GM18505 (cell line): ENCODE results near the gene MOGAT2.

ENCODE experiments used
- ATAC-seq: cut with Tn5 transposase; IDR thresholded peaks from one replicate; pipeline ENCODE4 v1.9.1; 2021; ENCODE audit not compliant: unreplicated experiment
- POLR2A ChIP-seq: IDR thresholded peaks from 4 replicates; pipeline ENCODE4 v1.6.1; 2011; ENCODE audit warnings: borderline replicate concordance; ENCODE audit not compliant: insufficient read depth, insufficient read length; ENCODE audit errors: extremely low read depth

The MOGAT2 gene

DNA sequence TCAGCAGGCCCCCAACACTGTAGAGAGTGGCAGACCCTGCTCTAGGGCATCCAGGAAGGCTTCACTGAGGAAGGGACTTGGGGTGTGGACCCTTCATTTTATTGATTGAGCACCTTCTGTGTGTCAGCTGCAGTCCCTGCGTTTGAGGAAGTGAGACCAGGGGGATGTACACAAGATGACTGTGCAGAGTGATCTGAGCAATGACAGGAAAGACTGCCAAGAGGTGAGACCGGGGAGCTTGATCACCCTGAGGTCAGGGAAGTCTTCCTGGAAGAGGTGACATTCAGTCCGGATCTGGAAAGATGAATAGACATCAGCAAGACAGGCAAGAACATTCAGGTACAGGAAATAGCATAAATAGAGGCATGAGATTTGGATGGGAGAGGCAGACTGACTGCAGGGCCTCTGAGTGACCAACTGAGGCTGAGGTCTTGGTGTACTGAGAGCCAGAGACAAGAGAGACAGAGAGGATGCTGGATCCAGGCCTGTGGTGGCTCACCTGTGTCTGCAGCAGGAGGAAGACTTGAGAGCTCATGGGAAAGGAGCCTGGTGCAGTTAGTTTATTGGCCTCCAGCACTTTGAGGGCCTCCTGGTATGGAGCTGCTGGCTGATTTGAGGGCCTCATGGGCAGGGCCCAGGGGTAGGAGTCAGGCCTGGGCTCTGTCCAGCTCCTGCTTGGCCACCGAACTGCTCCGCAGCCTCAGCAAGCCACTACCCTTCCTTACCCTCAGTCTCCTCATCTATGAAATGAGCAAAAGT, 56.1 kb downstream of the MOGAT2 start:
- TF ChIP-seq POLR2A, result no peak
- ATAC-seq, result peak; percentile 67

DNA sequence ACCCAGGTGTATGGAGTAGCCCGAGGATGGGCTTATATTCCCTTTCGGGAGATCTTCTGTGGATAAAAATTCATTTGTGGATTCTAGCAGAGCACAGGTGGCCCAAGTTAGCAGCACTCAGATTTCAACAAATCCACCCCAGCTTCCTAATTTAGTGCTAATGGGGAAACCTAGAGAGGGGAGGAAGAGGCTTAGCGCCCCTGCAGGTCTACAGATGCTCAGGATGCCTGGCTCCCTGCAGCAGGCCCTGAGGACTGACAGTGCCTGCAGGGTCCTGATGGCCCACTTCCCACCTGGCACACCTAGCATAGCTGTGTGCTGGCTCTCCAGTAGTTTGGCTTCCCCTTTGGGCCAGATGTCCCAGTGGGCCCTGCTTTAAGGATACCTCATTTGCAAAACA, 57.4 kb downstream of the MOGAT2 start:
- no peak for ATAC-seq
- no peak for TF ChIP-seq POLR2A

DNA sequence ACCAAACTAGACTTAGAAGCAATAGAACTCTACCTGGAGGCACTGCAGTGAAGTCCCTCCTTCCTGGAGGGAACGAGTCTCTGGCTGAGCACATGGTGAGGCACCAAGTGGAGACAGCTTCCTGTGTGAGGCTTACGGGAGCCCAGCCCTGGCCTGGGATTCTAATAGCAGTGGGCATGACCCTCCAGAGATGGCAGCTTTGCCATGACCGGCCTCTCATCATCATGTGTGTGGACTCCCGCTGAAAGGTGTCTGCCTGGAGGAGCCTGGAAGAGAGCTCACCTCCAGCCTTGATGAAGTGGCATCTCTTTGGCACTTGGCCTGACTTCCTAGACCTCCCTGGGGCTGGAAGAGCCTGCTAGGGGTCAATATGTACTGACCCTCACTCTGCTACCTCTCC, 58.9 kb downstream of the MOGAT2 start:
- ATAC-seq, result no peak
- no peak for TF ChIP-seq POLR2A

DNA sequence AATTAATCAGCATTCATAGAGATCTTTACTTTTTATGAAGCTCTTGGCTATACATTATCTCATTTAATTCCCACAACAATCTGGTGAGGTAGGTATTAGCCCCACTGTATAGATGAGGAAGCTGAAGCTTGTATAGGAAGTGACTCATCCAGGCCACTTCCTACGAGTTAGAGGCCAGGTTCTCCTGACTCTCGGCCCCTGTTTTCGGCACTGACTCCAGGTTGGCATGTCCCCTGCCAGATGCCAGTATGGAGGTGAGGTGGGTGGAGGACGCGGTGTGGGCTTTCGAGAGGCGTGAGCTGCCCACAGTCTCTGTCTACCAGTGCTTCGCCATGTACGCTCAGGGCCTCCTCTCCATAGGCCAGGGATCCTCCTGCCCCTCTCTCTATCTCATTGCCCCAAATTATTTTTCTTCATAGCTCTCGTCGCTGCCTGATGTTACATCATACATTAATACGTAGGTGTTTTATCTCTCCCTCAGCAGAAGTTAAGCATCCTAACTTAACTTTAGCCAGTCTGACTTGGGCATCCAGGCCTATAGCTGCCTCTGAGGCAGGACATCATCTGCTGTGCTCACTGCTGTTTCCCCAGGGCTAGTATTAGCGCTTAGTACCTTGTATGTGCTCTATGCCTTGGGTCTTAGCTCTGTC, 59.9 kb downstream of the MOGAT2 start:
- no peak for ATAC-seq
- no peak for TF ChIP-seq POLR2A

DNA sequence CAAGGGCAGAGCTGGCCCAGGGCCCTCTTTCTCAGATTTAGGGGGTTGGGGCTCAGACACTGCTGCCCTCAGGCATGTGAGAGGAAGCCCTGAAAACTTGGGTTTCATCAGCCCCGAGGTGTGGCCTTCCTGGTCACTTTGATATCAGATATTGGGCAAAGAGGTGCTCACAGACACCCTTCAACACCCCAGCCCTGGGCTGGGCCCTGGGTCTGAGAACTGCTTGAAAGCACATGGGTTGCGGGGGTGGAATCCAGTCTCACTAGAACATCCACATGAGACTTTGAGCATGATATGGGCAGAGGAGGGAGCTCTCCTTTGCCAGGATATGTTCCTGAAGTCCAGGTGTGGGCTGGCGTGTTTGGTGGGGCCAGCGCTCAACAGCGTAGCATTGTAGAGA, 61.3 kb downstream of the MOGAT2 start:
- no peak for ATAC-seq
- TF ChIP-seq POLR2A, result no peak

DNA sequence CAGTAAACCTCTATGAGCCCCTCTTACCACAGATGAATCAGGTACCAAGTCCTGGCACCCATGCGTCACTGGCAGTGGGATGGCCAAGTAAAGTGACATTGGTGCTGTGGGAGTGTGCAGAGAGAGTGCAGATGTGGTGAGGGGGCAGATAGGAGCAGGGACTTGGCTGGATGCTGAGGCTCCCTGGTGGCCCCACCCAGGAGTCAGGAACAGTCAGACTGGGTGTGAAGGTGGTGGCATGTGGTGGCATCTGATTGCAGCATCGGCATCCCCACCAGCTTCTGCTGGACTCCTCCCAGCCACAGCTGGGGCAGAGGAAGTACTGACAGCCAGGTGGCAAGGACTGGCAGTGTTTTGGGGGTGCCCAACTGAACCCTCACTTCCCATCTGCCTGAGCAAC, 62.3 kb downstream of the MOGAT2 start:
- TF ChIP-seq POLR2A, result no peak
- no peak for ATAC-seq

DNA sequence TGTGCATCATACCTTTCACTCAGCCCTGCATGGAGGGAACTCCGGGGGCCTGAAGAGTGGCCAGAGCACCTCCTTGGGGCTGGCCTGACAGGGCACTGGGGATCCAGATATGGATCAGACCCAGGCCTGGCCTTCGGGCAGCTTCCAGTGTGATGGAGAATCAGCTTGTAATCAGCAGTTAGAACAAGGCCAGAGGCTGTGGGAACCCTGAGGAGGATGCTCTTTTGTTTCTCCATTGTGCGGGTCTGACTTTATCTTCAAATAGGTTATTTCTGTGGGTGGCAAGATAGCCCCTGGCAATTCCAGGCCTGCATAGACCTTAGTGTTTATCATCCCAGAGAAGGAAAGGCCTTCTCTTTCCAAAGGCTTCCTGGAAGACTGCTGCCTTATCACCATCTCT, 63.2 kb downstream of the MOGAT2 start:
- TF ChIP-seq POLR2A, result no peak
- no peak for ATAC-seq

DNA sequence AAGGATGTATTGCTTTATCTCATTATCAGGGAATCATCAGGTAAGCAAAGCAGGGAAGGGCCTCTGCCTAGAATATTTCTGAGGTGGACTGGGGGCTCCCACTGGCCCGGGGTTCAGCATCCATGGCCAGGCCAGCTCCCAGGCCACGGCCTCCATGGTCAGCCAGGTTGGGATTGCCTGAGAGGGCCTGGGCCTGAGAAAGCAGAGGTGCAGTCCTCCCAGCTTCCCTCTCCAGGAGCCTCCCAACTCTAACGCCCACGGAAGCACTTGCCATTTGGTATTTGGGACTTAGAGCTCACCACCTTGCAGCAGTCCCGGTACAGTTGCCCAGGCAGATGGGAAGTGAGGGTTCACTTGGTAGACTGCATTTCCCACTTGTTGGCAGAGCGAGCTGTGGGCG, 63.7 kb downstream of the MOGAT2 start:
- ATAC-seq, result no peak
- no peak for TF ChIP-seq POLR2A

DNA sequence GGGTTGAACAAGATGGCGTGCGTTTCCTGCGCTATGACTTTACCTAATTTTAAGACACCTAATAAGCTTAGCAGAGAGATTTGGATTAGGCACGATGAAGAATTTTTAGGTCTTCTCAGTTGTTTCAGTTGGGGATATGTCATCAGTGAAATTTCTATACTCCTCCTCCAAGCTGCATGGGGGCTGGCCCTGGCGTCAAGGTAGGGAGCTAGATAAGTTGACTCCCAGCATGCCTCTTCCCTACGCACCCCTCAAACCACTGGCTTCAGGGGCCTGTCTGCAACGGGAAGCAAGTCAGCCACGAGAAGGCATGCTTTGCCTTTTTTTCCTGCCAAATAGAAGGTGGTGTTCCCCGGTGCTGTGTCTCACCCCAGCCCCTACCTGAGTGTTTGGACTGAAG, 64.2 kb downstream of the MOGAT2 start:
- ATAC-seq, result no peak
- TF ChIP-seq POLR2A, result no peak
